Measurements from ENCODE around the gene HIGD2A.

HIGD2A gene

GRCh38 chr5:176388444-176389134, at the start of gene HIGD2A, which contains the start of gene NOP16:
HIGD2A (plus strand) TSS chr5:176388751; CDS start chr5:176388820, 69 bp downstream.
NOP16 (minus strand) TSS chr5:176388598; CDS start chr5:176388539, 59 bp downstream.
- peak; percentile 94 for DNase-seq

- DNase-seq: no peak
These were observed 49.2 kb upstream of the HIGD2A start for GRCh38 chr5:176339304-176339703.

GRCh38 chr5:176341325-176342157, 47.0 kb upstream of the HIGD2A start:
- no peak for DNase-seq

GRCh38 chr5:176342158-176342483, 46.4 kb upstream of the HIGD2A start:
- no peak for DNase-seq

GRCh38 chr5:176342766-176343458, 45.6 kb upstream of the HIGD2A start:
- DNase-seq: no peak

- DNase-seq: no peak
These were observed 38.1 kb upstream of the HIGD2A start for GRCh38 chr5:176350416-176350815.

GRCh38 chr5:176352116-176352878, 36.3 kb upstream of the HIGD2A start:
- no peak for DNase-seq

GRCh38 chr5:176353533-176353932, 35.0 kb upstream of the HIGD2A start:
- DNase-seq: no peak

GRCh38 chr5:176355400-176356178, 33.0 kb upstream of the HIGD2A start:
- no peak for DNase-seq

- no peak for DNase-seq
These were observed 32.4 kb upstream of the HIGD2A start for GRCh38 chr5:176356179-176356566.

GRCh38 chr5:176359658-176360057, 28.9 kb upstream of the HIGD2A start:
- DNase-seq: no peak

GRCh38 chr5:176360894-176361436, 27.6 kb upstream of the HIGD2A start:
- no peak for DNase-seq

GRCh38 chr5:176361437-176362232, 26.9 kb upstream of the HIGD2A start, which contains the start of gene KIAA1191:
KIAA1191 (minus strand) TSS chr5:176361764; CDS start chr5:176359508, 2,256 bp downstream.
- peak; percentile 69 for DNase-seq

- DNase-seq: no peak
These were observed 26.4 kb upstream of the HIGD2A start for GRCh38 chr5:176362233-176362490.

GRCh38 chr5:176364765-176365350, 23.7 kb upstream of the HIGD2A start:
- no peak for DNase-seq

- DNase-seq: no peak
These were observed 23.0 kb upstream of the HIGD2A start, which contains the start of gene ARL10 for GRCh38 chr5:176365351-176366231. ARL10 (plus strand) TSS chr5:176365487; CDS start chr5:176365564, 77 bp downstream.

GRCh38 chr5:176366232-176366894, 22.2 kb upstream of the HIGD2A start:
- DNase-seq: no peak

GRCh38 chr5:176368726-176369125, 19.8 kb upstream of the HIGD2A start:
- no peak for DNase-seq
